ENCODE measurements around the gene FSTL4.

FSTL4 gene

DNA sequence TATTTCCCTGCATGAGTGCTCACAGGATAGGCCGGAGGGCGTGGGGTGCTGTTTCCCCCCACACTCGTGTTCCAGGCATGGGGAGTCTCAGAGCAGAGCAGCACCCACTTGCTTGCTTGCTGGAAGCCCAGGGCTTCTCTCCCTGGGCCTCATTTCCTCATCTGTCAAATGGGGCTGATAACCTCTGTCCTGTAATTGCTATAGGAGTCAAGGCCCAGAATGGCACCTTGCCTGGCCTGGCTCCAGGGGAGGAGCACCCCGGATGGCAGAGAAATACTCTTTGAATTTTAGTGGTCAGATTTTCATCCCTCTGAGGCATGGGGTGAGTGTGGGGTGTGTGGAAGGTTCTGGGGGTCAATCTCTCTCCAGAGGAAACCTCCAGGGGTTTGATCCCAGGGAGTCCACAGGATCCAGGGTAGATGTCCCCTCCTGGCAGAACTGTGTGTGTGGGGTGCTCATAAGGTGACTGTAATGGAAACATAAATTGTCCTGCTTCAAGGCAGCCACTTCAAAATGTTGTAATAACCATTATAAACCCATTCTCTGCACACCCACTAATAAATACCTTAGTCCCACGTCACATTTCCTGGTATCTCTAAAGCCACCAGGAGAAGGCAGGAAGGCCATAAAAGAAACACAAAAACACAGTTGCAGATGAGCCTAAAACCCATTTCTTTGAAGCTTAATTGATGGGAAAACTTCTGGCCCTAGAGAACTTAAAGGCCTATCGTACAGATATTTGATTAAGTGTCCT lies 272.2 kb downstream of the FSTL4 start:
- no peak overlapping the region for H3K4me2 ChIP-seq (ENCODE audit: insufficient read depth, low read length)
- TF ChIP-seq EZH2 (IDR thresholded peaks at IDR 0.05; ENCODE audit: borderline replicate concordance, low read depth, low read length, severe bottlenecking), result no peak
- TF ChIP-seq, protein P1, sequence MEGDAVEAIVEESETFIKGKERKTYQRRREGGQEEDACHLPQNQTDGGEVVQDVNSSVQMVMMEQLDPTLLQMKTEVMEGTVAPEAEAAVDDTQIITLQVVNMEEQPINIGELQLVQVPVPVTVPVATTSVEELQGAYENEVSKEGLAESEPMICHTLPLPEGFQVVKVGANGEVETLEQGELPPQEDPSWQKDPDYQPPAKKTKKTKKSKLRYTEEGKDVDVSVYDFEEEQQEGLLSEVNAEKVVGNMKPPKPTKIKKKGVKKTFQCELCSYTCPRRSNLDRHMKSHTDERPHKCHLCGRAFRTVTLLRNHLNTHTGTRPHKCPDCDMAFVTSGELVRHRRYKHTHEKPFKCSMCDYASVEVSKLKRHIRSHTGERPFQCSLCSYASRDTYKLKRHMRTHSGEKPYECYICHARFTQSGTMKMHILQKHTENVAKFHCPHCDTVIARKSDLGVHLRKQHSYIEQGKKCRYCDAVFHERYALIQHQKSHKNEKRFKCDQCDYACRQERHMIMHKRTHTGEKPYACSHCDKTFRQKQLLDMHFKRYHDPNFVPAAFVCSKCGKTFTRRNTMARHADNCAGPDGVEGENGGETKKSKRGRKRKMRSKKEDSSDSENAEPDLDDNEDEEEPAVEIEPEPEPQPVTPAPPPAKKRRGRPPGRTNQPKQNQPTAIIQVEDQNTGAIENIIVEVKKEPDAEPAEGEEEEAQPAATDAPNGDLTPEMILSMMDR (IDR thresholded peaks at IDR 0.05; ENCODE audit: borderline replicate concordance, extremely low read depth, low read length, poor library complexity, severe bottlenecking), result no peak
- H3K4me1 ChIP-seq (ENCODE audit: insufficient read depth, low read length), result no peaks in the 10 kb centered on the region
- no peaks in the 10 kb centered on the region for H3K36me3 ChIP-seq (ENCODE audit: insufficient read depth, low read length)
- H3K27me3 ChIP-seq (ENCODE audit: insufficient read depth, low read length, poor library complexity), result no peaks in the 10 kb centered on the region
- DNase-seq (no peak), ATAC-seq (ENCODE audit: insufficient read depth, low read depth) (no peak)
- H4K20me1 ChIP-seq (ENCODE audit: insufficient read depth, low read length), result no peaks in the 10 kb centered on the region
- H3K4me3 ChIP-seq (ENCODE audit: low read depth in 1 of 2, low read length in 2 of 2), result no peak overlapping the region
- no peaks in the 10 kb centered on the region for H3K79me2 ChIP-seq (ENCODE audit: insufficient read depth, low read length)
- no peak overlapping the region for H2AFZ ChIP-seq (ENCODE audit: low read depth, low read length)
- H3K27ac ChIP-seq (ENCODE audit: low read length), result no peak overlapping the region
- H3K9ac ChIP-seq (ENCODE audit: low read depth, low read length), result no peak overlapping the region
- H3K9me3 ChIP-seq (ENCODE audit: insufficient read depth, low read length, severe bottlenecking), result no peaks in the 10 kb centered on the region

- Histone ChIP-seq H3K36me3 (ENCODE audit: insufficient read depth, low read length) (no peaks in the 10 kb centered on the region), H3K9ac (ENCODE audit: low read depth, low read length) (no peak overlapping the region), H4K20me1 (ENCODE audit: insufficient read depth, low read length) (no peaks in the 10 kb centered on the region), H3K27me3 (ENCODE audit: insufficient read depth, low read length, poor library complexity) (no peaks in the 10 kb centered on the region), H2AFZ (ENCODE audit: low read depth, low read length) (no peak overlapping the region), H3K4me3 (ENCODE audit: low read depth in 1 of 2, low read length in 2 of 2) (no peak overlapping the region), H3K79me2 (ENCODE audit: insufficient read depth, low read length) (no peaks in the 10 kb centered on the region), H3K4me1 (ENCODE audit: insufficient read depth, low read length) (no peaks in the 10 kb centered on the region), H3K4me2 (ENCODE audit: insufficient read depth, low read length) (no peak overlapping the region), H3K27ac (ENCODE audit: low read length) (no peak overlapping the region), H3K9me3 (ENCODE audit: insufficient read depth, low read length, severe bottlenecking) (no peaks in the 10 kb centered on the region)
- ATAC-seq (ENCODE audit: insufficient read depth, low read depth) (no peak), DNase-seq (no peak)
- TF ChIP-seq EZH2 (IDR thresholded peaks at IDR 0.05; ENCODE audit: borderline replicate concordance, low read depth, low read length, severe bottlenecking), result no peak
- TF ChIP-seq, protein P1 (IDR thresholded peaks at IDR 0.05; ENCODE audit: borderline replicate concordance, extremely low read depth, low read length, poor library complexity, severe bottlenecking), result no peak
Measured at GRCh38 chr5:133338504-133339355, 273.6 kb downstream of the FSTL4 start.

DNA sequence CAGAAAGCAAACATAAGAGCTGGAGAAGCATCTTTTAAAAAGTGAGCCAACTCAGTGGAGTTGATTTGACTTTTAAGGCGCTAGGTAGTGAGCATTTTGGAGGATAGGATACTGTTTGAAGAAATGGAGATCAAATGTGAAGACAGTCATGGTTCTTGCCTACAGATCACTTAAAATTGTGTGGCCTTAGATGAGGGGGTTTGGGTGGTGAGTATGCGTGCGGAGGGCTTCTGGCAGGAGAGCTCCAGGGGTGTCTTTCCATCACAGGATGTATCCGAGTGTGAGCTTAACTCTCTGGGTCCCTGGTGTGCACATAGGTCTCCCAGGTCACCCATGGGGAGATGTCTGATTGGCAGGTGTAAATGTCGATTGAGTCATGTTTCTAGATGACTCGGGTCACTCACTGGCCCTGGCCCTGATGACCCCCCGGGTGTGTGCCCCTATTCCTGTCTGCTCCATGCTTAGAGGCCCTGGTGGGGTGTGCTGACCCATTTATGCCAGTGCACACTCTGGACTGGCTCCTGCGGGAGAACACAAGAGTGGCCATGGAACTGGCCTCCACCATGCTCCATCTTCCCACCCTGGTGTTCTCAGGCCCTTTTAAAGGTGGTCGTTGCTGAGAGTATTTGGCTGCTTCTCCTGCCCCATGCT lies 274.4 kb downstream of the FSTL4 start:
- H3K9ac ChIP-seq (ENCODE audit: low read depth, low read length), result no peak overlapping the region
- H3K27ac ChIP-seq (ENCODE audit: low read length), result no peak overlapping the region
- H3K9me3 ChIP-seq (ENCODE audit: insufficient read depth, low read length, severe bottlenecking), result no peaks in the 10 kb centered on the region
- H3K4me1 ChIP-seq (ENCODE audit: insufficient read depth, low read length), result peaks cover 2% of the 10 kb centered on the region
- DNase-seq, result no peak
- H3K36me3 ChIP-seq (ENCODE audit: insufficient read depth, low read length), result no peaks in the 10 kb centered on the region
- H3K4me3 ChIP-seq (ENCODE audit: low read depth in 1 of 2, low read length in 2 of 2), result no peak overlapping the region
- TF ChIP-seq EZH2 (IDR thresholded peaks at IDR 0.05; ENCODE audit: borderline replicate concordance, low read depth, low read length, severe bottlenecking), result no peak
- TF ChIP-seq, protein P1 (IDR thresholded peaks at IDR 0.05; ENCODE audit: borderline replicate concordance, extremely low read depth, low read length, poor library complexity, severe bottlenecking), result no peak
- H3K79me2 ChIP-seq (ENCODE audit: insufficient read depth, low read length), result no peaks in the 10 kb centered on the region
- no peaks in the 10 kb centered on the region for H3K27me3 ChIP-seq (ENCODE audit: insufficient read depth, low read length, poor library complexity)
- no peak for ATAC-seq (ENCODE audit: insufficient read depth, low read depth)
- H2AFZ ChIP-seq (ENCODE audit: low read depth, low read length), result no peak overlapping the region
- no peak overlapping the region for H3K4me2 ChIP-seq (ENCODE audit: insufficient read depth, low read length)
- H4K20me1 ChIP-seq (ENCODE audit: insufficient read depth, low read length), result no peaks in the 10 kb centered on the region
